ENCODE results near the gene KRT16. TPM values are rescaled to one million over a fixed set of nuclear protein-coding genes. Genes with fewer than 3 reads are reported as not detected.
"Not testable (repeated sequence)": the region's sequence is repeated elsewhere in the genome, so short reads cannot be mapped to it uniquely, and the experiment has no call there.

Gene KRT16
- total RNA-seq = not detected
- long read RNA-seq = 0 reads

- intact Hi-C loops (cut with micrococcal nuclease); ATAC-seq; DNase-seq: not testable (repeated sequence)
Observed at GRCh38 chr17:41612376-41613160, at the start of gene KRT16. KRT16 (minus strand) TSS chr17:41612767; CDS start chr17:41612688, 79 bp downstream.

DNA sequence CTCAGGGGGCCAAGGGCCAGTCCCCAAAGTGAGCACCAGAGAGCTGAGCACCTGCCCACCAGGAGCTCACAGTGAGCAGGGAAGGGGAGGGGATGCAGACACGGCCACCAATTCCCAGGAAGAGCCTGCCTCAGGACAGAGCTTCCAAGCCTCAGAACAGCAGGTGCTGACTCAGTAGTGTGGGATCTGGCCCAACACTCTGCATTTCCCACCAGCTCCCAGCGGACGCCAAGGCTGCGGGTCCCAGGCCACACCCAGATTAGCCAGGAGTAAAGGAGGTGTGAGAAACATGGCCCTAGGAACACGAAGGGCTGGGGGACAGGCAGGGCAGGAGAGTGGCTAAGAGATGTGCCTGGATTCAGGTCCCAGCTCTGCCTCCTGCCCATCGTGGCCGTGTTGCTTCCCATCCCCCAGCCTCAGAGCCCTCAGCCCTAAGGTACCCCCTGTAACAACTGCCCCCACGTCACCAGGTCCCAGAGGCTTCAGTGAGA, 47.7 kb upstream of the KRT16 start:
- DNase-seq (no peak), ATAC-seq (no peak)
- intact Hi-C loops (cut with micrococcal nuclease) = no loop called here

DNA sequence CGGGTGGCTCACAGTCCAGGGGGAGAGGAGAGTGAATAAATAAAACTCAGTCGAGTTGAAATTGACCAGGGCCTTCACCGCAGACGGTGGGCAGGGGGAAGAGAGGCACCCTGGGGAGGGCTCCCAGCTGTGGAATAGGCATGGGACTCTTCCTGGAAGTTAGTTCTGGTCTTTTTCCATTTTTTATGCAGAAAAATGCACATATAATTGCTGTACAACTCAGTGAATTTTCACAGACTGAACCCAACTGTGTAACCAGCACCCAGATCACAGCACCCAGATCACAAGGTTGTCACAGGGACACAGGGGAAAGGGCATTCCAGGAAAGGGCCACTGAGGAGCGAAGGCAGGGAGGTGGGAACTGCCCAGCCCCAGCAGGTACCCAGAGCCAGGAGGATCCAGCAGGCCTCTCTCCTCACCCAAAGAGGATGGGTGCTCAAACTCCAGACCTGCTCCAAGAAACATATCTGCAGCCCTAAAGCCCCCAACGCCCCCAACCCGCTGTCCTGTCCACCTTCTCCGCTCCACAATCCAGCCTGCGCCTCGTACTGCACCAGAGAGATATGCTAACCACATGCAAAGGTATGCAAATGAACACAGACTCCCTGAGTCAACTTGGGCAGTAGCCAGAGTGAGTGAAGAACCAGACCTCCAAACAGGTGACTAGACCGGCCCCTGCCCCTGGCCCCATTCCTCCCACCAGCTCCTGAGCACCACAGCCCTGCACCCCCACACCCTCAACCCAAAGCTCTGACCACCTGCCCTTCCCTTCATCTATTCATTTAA, 47.1 kb upstream of the KRT16 start:
- intact Hi-C loops (cut with micrococcal nuclease) = loop anchor here (10.0 kb wide), 1 partner anchor 755 kb away; no protein-coding TSS in a partner anchor
- ATAC-seq (no peak), DNase-seq (no peak)

DNA sequence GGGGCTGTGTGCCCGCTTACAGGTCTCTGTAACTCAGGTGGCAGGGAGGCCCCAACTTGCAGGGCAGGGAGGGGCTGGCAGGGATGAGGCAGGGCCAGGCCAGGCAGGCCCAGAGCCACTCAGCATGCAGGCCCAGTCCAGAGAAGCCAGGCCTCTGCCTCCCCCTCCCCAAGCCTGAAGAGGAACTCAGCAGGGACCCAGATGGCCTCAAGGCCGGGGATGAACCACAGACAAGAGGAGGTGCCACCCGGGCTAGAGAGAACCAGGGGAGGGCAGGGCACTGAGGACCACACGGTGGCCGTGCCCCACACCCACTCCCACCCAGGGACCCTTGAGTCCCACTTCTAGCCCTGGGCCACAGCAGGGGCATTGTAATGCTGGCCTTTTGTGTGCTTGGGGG, 46.3 kb upstream of the KRT16 start:
- DNase-seq (no peak), ATAC-seq (no peak)
- intact Hi-C loops (cut with micrococcal nuclease) = loop anchor here (10.0 kb wide), 1 partner anchor 754 kb away; no protein-coding TSS in a partner anchor

GRCh38 chr17:41657936-41658335, 45.4 kb upstream of the KRT16 start:
- DNase-seq (no peak), ATAC-seq (no peak)
- intact Hi-C loops (cut with micrococcal nuclease) = loop anchor here (10.0 kb wide), 1 partner anchor 753 kb away; no protein-coding TSS in a partner anchor

DNA sequence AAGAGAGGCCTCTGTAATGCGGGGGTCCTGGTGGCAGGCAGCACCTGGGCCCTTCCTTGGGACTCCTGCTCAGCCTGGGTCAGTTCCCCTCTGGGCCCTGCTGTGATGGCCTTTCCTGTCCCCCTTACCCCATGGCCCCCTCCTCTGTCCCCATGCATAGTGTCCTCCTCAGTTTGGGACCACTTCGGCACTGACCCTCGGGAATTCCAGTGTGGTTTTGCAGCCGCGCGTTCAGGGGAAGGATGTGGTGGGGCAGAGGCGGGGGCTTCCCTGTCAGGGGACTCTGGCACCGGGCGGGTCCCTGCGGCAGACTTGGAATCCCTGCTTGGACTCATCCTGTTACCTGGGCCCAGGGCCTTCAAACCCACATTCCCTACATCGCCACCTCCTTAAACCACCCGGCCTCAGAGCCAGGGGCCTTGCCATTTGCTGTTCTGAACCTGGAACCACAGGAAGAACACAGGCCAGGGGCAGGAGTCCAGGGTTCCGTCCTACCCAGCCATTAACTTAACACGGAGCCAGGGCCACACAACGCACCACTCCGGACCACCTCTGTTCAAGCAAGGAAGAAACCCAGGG, 44.7 kb upstream of the KRT16 start:
- ATAC-seq (no peak), DNase-seq (no peak)
- intact Hi-C loops (cut with micrococcal nuclease) = loop anchor here (10.0 kb wide), 1 partner anchor 752 kb away; no protein-coding TSS in a partner anchor

GRCh38 chr17:41656249-41657023, 43.9 kb upstream of the KRT16 start:
- intact Hi-C loops (cut with micrococcal nuclease) = loop anchor here (10.0 kb wide), 1 partner anchor 752 kb away; no protein-coding TSS in a partner anchor
- no peak for ATAC-seq
- no peak for DNase-seq

- intact Hi-C loops (cut with micrococcal nuclease) = loop anchor here (10.0 kb wide), 1 partner anchor 751 kb away; no protein-coding TSS in a partner anchor
- no peak for DNase-seq
- no peak for ATAC-seq
Observed at GRCh38 chr17:41655611-41656111, 43.1 kb upstream of the KRT16 start.

DNA sequence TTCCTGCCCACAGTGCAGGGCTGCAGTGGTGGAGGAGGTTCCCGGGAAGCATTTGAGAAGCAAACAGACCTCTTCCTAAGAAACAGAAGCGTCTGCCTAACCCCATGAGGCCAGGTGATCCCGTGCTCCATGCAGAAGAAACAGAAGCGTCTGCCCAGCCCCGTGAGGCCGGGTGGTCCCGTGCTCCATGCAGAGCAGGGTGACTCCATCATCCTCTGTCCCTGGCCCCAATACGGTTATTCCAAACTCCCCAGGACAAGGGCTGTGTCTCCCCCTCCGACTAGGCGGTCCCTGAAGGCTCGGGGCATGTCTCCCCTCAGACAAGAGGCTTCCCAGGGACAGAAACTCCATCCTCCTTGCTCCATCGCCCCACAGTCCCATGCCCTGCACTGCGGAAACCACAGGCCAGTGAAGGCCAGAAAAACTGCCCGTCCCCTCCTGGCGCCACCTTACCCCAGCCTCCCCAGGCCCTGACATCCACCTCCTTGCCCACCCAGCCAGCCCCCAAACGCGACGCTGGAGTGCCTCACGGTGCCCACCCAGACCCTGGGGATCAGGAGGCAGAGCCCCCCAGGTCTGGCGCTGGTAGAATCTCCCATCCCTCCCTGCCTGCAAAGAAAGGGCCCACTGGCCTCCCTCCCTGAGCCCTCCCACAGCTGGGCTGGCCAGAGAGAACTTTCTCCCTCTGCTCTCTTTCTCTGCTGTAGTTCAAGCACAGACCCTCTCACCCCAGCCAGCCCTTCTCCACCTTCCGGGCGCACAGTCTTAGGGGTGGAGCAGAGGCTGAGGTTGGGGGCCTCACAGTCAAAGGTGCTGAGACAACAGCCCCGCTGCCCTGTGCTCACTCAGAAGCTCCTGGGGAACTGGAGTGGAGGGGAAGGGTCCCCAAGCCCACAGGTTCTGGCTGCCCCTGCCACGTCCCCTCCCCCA, 42.4 kb upstream of the KRT16 start:
- no peak for ATAC-seq
- intact Hi-C loops (cut with micrococcal nuclease) = loop anchor here (10.0 kb wide), 1 partner anchor 750 kb away; no protein-coding TSS in a partner anchor
- DNase-seq = no peak

DNA sequence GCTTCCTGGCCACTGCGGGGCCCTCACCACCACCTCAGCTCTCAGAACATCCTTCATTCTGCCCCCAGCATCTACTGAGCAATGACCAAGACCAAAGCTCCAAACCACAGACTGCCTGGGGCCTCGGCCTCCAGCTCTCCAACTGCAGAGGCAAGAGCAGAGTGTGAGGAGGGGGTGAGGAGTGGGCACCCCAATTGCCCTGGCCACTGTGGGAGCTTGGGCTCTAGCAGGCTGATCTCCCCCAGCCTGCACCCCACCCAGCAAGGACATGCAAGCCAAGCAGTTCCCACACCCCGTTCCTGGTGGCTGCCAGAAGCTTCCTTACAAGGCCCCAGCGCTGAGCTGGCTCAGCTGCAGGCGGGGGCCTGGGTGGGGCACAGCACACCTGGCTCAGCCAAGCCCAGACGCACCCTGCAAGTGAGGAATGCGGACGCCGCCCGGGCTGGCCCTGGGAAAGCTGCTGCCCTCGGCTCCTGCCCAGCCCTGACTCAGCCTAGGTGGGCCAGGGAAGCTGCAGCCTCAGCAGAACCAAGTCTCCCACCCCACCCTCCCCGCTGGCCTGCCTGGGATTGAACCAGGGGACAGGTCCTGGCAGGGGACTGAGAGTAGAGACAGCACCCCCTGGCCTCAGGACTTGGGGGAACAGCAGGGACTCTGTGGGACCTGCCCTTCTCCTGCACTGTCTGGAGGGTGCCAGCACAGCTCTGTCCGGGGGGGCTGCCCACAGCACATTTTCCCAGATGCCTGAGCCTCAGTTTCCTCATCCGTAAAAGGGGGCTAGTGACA, 41.5 kb upstream of the KRT16 start:
- intact Hi-C loops (cut with micrococcal nuclease) = loop anchor here (10.0 kb wide), 1 partner anchor 749 kb away; no protein-coding TSS in a partner anchor
- no peak for DNase-seq
- no peak for ATAC-seq

- DNase-seq (no peak), ATAC-seq (no peak)
- intact Hi-C loops (cut with micrococcal nuclease) = loop anchor here (10.0 kb wide), 1 partner anchor 749 kb away; no protein-coding TSS in a partner anchor
Observed at GRCh38 chr17:41653421-41653820, 40.9 kb upstream of the KRT16 start.

DNA sequence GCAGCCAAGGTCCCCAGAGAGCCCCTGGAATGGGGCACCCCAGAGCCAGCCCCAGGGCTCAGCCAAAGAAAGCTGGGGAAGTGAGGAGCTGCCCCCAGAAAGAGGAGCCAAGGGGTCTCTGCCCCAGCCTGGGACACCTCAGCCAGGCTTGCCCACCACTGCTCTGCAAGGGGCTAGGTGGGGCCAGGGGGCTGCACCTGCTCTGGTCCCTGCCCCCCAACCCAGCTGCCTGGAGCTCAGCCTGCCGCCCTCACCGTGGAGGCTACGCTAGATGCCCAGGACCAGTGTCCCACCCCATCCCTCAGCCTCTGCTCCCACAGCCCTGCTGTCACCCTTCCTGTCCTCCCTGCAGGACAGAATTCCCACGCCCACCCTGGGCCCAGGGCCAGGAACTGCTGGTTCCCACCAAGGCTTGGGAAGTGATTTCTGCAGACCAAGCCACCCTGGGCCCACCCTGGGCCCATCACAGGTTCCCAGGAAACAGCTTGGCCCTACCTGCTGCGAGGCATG, 39.9 kb upstream of the KRT16 start:
- intact Hi-C loops (cut with micrococcal nuclease) = loop anchor here (10.0 kb wide), 1 partner anchor 748 kb away; no protein-coding TSS in a partner anchor
- no peak for DNase-seq
- no peak for ATAC-seq

- ATAC-seq (peak; percentile 39), DNase-seq (peak; percentile 44)
- intact Hi-C loops (cut with micrococcal nuclease) = loop anchor here (10.0 kb wide), 1 partner anchor 747 kb away; no protein-coding TSS in a partner anchor
Observed at GRCh38 chr17:41651625-41652460, 39.3 kb upstream of the KRT16 start.

DNA sequence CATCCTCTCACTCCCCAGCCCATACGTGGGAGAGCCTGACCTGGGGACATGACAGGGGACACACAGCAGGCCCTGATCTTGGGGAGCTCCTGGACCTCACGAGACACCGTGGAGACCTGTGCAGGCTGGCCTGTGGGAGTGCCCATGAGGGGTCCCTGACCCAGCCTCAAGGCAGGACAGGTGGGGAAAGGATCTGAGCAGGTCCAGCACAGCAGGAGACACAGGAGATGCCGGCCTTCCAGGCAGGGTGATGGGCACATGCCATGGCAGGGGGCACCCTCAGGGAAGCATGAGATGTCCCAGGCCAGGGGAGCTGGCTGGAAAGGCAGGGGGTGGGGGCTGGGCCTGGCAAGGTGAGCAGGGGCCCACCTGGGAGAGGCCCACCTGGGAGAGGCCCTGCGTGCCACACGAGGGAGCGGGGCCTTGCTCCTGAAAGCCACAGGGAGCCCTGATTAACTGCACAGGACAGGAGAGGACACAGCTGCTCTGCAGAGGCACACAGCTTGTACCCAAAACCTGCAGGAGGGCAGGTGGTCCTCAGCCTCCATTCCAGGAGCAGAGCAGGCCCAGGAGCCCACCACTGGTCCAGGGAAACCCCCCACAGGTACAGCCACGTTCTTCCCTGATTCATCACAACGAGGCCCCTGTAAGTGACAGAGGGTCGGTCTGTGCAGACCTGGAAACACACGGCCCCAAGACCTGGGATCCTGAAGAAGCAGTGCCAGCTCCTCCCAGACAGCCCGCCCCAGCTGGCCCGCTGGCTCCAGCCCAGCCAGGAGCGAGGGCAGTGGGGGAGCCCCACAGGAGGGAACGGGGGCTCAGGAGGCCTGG, 38.4 kb upstream of the KRT16 start:
- DNase-seq = no peak
- intact Hi-C loops (cut with micrococcal nuclease) = loop anchor here (10.0 kb wide), 1 partner anchor 746 kb away; no protein-coding TSS in a partner anchor
- no peak for ATAC-seq

All from left ventricle myocardium superior (tissue), 1 donor.